ENCODE measurements around the gene PLEKHH2.

The PLEKHH2 gene

DNA sequence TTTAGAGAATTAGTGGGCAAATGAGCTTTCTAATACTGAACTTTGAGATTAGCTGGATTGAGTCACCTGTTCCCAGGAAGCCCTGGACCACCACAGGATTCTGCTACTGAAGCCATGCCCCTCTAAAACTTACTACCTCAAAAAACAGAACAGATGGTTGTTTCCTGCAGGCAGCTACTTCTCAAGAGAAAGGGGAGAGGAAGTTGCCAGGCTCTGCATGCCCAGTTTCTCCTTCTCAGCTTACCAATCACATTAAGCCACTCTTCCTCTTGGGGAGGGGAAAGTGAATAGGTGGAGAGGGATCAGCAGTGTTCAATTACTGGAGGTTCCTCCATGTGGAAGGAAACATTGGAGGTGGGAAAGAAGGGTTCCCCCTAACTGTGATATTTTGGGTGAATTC is 64.1 kb downstream of the PLEKHH2 start:
- H3K9ac ChIP-seq (ENCODE audit: low read length): no peak overlapping the region
- H3K27ac ChIP-seq (ENCODE audit: low read depth, low read length): no peak overlapping the region
- no peaks in the 10 kb centered on the region for H3K4me1 ChIP-seq (ENCODE audit: insufficient read depth, low read length)
- no peaks in the 10 kb centered on the region for H3K27me3 ChIP-seq (ENCODE audit: control insufficient read depth in 1 of 2, insufficient read depth in 2 of 2, low read length in 2 of 2)
- no peak overlapping the region for H3K4me3 ChIP-seq (ENCODE audit: low read depth in 1 of 2, low read length in 2 of 2)
- H3K36me3 ChIP-seq (ENCODE audit: insufficient read depth, low read length): peaks cover 2% of the 10 kb centered on the region
- no peaks in the 10 kb centered on the region for H3K9me3 ChIP-seq (ENCODE audit: low read length)

GRCh38 chr2:43707255-43708015 is 70.4 kb downstream of the PLEKHH2 start:
- Histone ChIP-seq H3K4me3 (ENCODE audit: low read depth in 1 of 2, low read length in 2 of 2) (no peak overlapping the region), H3K27ac (ENCODE audit: low read depth, low read length) (no peak overlapping the region), H3K9me3 (ENCODE audit: low read length) (no peaks in the 10 kb centered on the region), H3K36me3 (ENCODE audit: insufficient read depth, low read length) (peaks cover 5% of the 10 kb centered on the region), H3K9ac (ENCODE audit: low read length) (no peak overlapping the region), H3K4me1 (ENCODE audit: insufficient read depth, low read length) (peaks cover 16% of the 10 kb centered on the region), H3K27me3 (ENCODE audit: control insufficient read depth in 1 of 2, insufficient read depth in 2 of 2, low read length in 2 of 2) (no peaks in the 10 kb centered on the region)

GRCh38 chr2:43708178-43708577 is 71.1 kb downstream of the PLEKHH2 start:
- no peaks in the 10 kb centered on the region for H3K9me3 ChIP-seq (ENCODE audit: low read length)
- H3K4me3 ChIP-seq (ENCODE audit: low read depth in 1 of 2, low read length in 2 of 2): peak overlapping the region in 1 of 2 donors; percentile 29
- peaks cover 16% of the 10 kb centered on the region for H3K4me1 ChIP-seq (ENCODE audit: insufficient read depth, low read length)
- peak overlapping the region; percentile 17 for H3K27ac ChIP-seq (ENCODE audit: low read depth, low read length)
- no peaks in the 10 kb centered on the region for H3K27me3 ChIP-seq (ENCODE audit: control insufficient read depth in 1 of 2, insufficient read depth in 2 of 2, low read length in 2 of 2)
- peaks cover 5% of the 10 kb centered on the region for H3K36me3 ChIP-seq (ENCODE audit: insufficient read depth, low read length)
- H3K9ac ChIP-seq (ENCODE audit: low read length): no peak overlapping the region

DNA sequence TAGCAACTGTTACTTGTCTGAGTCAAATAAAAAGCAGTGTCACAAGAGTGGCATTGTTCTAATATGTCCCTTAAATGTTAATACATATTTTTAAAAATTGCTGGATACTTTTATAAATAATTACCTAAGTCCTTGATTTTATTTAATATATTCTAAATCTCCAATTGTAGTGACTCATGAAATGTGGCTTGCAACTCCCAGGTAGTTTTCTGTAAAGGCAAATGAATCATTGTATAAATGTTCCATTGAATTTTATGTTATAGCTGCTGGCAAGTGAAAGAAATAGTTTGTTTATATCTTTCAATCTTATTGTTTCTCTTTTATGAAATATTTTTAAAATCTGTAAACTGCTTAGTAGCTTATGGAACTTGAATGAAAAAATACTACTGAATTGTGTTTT is 71.8 kb downstream of the PLEKHH2 start:
- no peak overlapping the region for H3K9ac ChIP-seq (ENCODE audit: low read length)
- no peaks in the 10 kb centered on the region for H3K27me3 ChIP-seq (ENCODE audit: control insufficient read depth in 1 of 2, insufficient read depth in 2 of 2, low read length in 2 of 2)
- no peak overlapping the region for H3K27ac ChIP-seq (ENCODE audit: low read depth, low read length)
- H3K9me3 ChIP-seq (ENCODE audit: low read length): no peaks in the 10 kb centered on the region
- no peak overlapping the region for H3K4me3 ChIP-seq (ENCODE audit: low read depth in 1 of 2, low read length in 2 of 2)
- H3K36me3 ChIP-seq (ENCODE audit: insufficient read depth, low read length): peaks cover 5% of the 10 kb centered on the region
- H3K4me1 ChIP-seq (ENCODE audit: insufficient read depth, low read length): peaks cover 16% of the 10 kb centered on the region

DNA sequence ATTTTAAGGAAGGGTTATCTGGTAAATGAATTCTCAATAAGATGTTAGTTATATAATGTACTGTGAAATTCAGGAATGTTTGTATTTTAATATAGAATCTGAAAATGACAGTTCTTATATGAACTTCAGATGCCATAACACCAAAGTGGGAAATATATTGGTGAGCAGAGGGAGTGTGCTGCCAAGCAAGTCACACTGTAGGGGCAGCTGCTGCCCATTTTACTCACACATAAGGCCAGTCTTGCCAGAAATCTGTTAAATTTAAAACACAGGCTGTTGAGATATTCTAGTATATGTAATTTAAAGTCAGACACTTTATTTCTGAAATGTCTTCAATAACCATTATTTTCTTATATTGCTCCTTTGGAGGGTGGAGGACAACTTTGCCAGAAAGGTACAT is 73.8 kb downstream of the PLEKHH2 start:
- peaks cover 5% of the 10 kb centered on the region for H3K36me3 ChIP-seq (ENCODE audit: insufficient read depth, low read length)
- no peak overlapping the region for H3K4me3 ChIP-seq (ENCODE audit: low read depth in 1 of 2, low read length in 2 of 2)
- H3K4me1 ChIP-seq (ENCODE audit: insufficient read depth, low read length): peaks cover 16% of the 10 kb centered on the region
- no peak overlapping the region for H3K27ac ChIP-seq (ENCODE audit: low read depth, low read length)
- no peak overlapping the region for H3K9ac ChIP-seq (ENCODE audit: low read length)
- no peaks in the 10 kb centered on the region for H3K27me3 ChIP-seq (ENCODE audit: control insufficient read depth in 1 of 2, insufficient read depth in 2 of 2, low read length in 2 of 2)
- no peaks in the 10 kb centered on the region for H3K9me3 ChIP-seq (ENCODE audit: low read length)

DNA sequence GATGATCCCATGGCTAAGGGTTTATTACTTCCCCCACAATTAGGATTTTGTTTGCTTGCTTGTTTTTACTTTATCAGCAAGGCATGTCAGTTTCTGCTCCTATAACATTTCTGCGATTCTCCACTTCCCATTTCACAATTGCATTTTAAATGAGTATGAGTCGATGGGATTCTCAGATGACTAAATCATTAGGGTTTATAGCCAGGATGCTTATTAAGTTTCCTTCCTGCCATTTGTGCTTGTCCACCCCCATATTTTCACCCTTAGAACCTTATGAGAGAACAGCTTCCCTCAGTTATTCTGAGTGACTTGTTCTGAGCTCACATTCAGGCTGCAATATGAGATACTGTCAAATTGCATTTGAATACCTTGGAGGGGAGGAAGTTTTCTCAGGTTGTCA is 77.1 kb downstream of the PLEKHH2 start:
- Histone ChIP-seq H3K36me3 (ENCODE audit: insufficient read depth, low read length) (no peaks in the 10 kb centered on the region), H3K9ac (ENCODE audit: low read length) (no peak overlapping the region)

GRCh38 chr2:43715300-43716098 is 78.4 kb downstream of the PLEKHH2 start:
- Histone ChIP-seq H3K9me3 (ENCODE audit: low read length) (no peaks in the 10 kb centered on the region), H3K36me3 (ENCODE audit: insufficient read depth, low read length) (no peaks in the 10 kb centered on the region), H3K9ac (ENCODE audit: low read length) (no peak overlapping the region), H3K4me3 (ENCODE audit: low read depth in 1 of 2, low read length in 2 of 2) (no peak overlapping the region), H3K27me3 (ENCODE audit: control insufficient read depth in 1 of 2, insufficient read depth in 2 of 2, low read length in 2 of 2) (no peaks in the 10 kb centered on the region), H3K4me1 (ENCODE audit: insufficient read depth, low read length) (no peaks in the 10 kb centered on the region), H3K27ac (ENCODE audit: low read depth, low read length) (no peak overlapping the region)

More for the DNA sequence above, 77.1 kb downstream of the PLEKHH2 start:
- Histone ChIP-seq H3K27me3 (ENCODE audit: control insufficient read depth in 1 of 2, insufficient read depth in 2 of 2, low read length in 2 of 2) (no peaks in the 10 kb centered on the region), H3K9me3 (ENCODE audit: low read length) (no peaks in the 10 kb centered on the region), H3K27ac (ENCODE audit: low read depth, low read length) (no peak overlapping the region), H3K4me3 (ENCODE audit: low read depth in 1 of 2, low read length in 2 of 2) (no peak overlapping the region), H3K4me1 (ENCODE audit: insufficient read depth, low read length) (no peaks in the 10 kb centered on the region)

GRCh38 chr2:43717322-43717721 is 80.3 kb downstream of the PLEKHH2 start:
- H3K9ac ChIP-seq (ENCODE audit: low read length): no peak overlapping the region
- H3K36me3 ChIP-seq (ENCODE audit: insufficient read depth, low read length): no peaks in the 10 kb centered on the region
- no peaks in the 10 kb centered on the region for H3K9me3 ChIP-seq (ENCODE audit: low read length)
- H3K27ac ChIP-seq (ENCODE audit: low read depth, low read length): no peak overlapping the region
- H3K27me3 ChIP-seq (ENCODE audit: control insufficient read depth in 1 of 2, insufficient read depth in 2 of 2, low read length in 2 of 2): no peaks in the 10 kb centered on the region
- H3K4me3 ChIP-seq (ENCODE audit: low read depth in 1 of 2, low read length in 2 of 2): no peak overlapping the region
- no peaks in the 10 kb centered on the region for H3K4me1 ChIP-seq (ENCODE audit: insufficient read depth, low read length)

DNA sequence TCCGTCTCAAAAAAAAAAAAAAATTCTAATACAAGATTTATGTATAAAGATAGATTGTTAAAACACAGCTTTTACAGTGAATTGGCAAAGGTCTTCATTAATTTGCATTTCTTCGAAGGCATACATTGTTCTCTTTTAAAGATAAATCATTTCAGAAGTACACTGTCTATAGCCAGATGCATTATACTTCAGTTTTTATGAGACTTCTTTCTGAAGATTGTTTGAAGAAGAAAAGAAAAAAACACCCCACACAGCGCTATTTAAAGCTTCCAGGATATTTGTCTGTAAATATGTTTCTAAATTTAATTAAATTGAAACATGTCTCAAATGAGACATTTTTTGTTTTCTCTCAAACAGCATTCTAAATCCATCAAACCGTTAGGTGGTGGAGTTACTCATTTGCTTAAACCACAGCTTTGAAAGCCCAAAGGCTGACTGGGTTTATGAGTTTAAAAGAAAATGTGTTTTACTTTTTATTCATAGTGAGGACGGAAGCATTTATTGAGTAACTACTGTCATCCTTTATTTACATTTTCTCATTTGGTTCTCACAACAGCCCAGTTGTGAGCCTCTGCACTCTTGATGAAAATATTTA is 81.6 kb downstream of the PLEKHH2 start:
- Histone ChIP-seq H3K27ac (ENCODE audit: low read depth, low read length) (no peak overlapping the region), H3K27me3 (ENCODE audit: control insufficient read depth in 1 of 2, insufficient read depth in 2 of 2, low read length in 2 of 2) (no peaks in the 10 kb centered on the region), H3K4me3 (ENCODE audit: low read depth in 1 of 2, low read length in 2 of 2) (no peak overlapping the region), H3K9ac (ENCODE audit: low read length) (no peak overlapping the region), H3K4me1 (ENCODE audit: insufficient read depth, low read length) (no peaks in the 10 kb centered on the region), H3K36me3 (ENCODE audit: insufficient read depth, low read length) (no peaks in the 10 kb centered on the region), H3K9me3 (ENCODE audit: low read length) (no peaks in the 10 kb centered on the region)

DNA sequence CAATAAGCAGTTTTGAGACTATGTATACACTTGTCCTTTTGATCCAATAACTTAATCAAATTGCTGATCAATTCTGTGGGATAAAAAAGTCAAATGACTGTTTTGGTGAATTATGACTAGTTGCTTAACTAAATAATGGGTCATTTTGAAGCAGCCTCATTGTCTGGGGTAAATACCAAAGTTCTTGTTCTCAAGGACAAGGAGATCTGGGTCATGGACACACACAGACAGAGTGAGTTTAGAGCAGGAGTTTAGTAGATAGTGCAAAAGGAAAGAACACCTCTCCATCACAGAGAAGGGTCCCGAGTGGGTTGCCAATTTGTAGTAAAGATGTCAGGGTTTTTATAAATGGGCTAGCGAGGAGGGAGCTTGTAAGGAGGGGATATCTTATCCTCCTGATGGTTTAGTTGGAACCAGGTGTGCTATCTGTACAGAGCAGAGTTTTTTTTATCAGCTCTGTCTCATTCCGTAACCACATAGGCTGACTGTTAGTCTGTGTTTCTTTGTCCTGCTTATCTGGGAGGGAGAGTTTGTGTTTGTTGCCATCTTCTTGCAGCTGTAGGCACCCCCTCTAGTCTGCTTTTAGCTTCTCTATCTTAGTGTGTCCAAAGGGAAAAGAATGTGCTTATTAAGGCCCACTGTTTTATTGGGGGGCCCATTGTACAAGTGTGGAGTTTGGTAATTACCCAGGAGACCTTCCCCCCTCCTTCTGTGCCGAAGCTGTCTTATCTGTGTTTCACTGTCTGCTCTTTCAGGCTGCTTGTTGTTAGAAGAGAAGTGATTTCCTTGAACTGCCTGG is 87.9 kb downstream of the PLEKHH2 start:
- Histone ChIP-seq H3K9me3 (ENCODE audit: low read length) (no peaks in the 10 kb centered on the region), H3K4me1 (ENCODE audit: insufficient read depth, low read length) (no peaks in the 10 kb centered on the region), H3K27me3 (ENCODE audit: control insufficient read depth in 1 of 2, insufficient read depth in 2 of 2, low read length in 2 of 2) (no peaks in the 10 kb centered on the region), H3K4me3 (ENCODE audit: low read depth in 1 of 2, low read length in 2 of 2) (no peak overlapping the region), H3K9ac (ENCODE audit: low read length) (no peak overlapping the region), H3K27ac (ENCODE audit: low read depth, low read length) (no peak overlapping the region), H3K36me3 (ENCODE audit: insufficient read depth, low read length) (no peaks in the 10 kb centered on the region)

DNA sequence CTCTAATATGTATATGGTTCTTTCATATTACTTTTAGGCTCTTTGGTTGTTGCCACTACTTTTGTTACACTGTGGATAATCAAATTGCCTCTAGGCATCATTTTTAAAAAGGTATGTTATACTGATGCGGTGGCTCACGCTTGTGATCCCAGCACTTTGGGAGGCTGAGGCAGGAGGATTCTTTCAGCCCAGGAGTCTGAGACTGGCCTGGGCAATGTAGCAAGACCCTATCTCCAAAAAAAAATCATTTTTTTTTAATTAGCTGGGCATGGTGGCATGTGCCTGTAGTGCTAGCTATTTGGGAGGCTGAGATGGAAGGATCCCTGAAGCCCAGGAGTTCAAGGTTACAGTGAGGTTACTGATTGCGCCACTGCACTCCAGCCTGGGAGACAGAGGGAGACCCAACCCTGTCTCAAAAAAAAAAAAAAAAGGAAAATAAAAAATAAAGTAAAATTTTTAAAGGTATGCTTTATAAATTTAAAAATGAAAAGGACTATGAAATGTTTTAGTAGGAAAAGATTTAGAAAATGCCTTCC is 88.7 kb downstream of the PLEKHH2 start:
- H3K36me3 ChIP-seq (ENCODE audit: insufficient read depth, low read length): peaks cover 2% of the 10 kb centered on the region
- H3K27me3 ChIP-seq (ENCODE audit: control insufficient read depth in 1 of 2, insufficient read depth in 2 of 2, low read length in 2 of 2): no peaks in the 10 kb centered on the region
- H3K27ac ChIP-seq (ENCODE audit: low read depth, low read length): no peak overlapping the region
- H3K9me3 ChIP-seq (ENCODE audit: low read length): no peaks in the 10 kb centered on the region
- no peaks in the 10 kb centered on the region for H3K4me1 ChIP-seq (ENCODE audit: insufficient read depth, low read length)
- no peak overlapping the region for H3K9ac ChIP-seq (ENCODE audit: low read length)
- no peak overlapping the region for H3K4me3 ChIP-seq (ENCODE audit: low read depth in 1 of 2, low read length in 2 of 2)
